Smooth muscle cell (in vitro differentiated cells): ENCODE results near the gene CYP21A2. TPM values are rescaled to one million over a fixed set of nuclear protein-coding genes. Genes with fewer than 3 reads are reported as not detected.
"Not testable (repeated sequence)": the region's sequence is repeated elsewhere in the genome, so short reads cannot be mapped to it uniquely, and the experiment has no call there.

Experiments
- DNase-seq: peaks from one replicate; lab custom pipeline; 2025; ENCODE audit not compliant: unreplicated experiment; lab: John Stamatoyannopoulos, UW
- H2AFZ ChIP-seq: fragments of 200-600 bp; sonication (generic); 2 replicates; pipeline ENCODE4 v1.6.0; 2016; ENCODE audit warnings: antibody characterized with exemption, low read depth, mild to moderate bottlenecking
- H3F3A ChIP-seq: fragments of 200-600 bp; sonication (generic); 2 replicates; pipeline ENCODE4 v1.6.0; 2017; ENCODE audit warnings: antibody characterized with exemption, low read depth
- H3K27ac ChIP-seq: fragments of 200-600 bp; sonication (generic); 2 replicates; pipeline ENCODE4 v1.5.1; 2016; ENCODE audit warnings: low read depth, mild to moderate bottlenecking
- H3K27me3 ChIP-seq: fragments of 200-600 bp; sonication (generic); 2 replicates; pipeline ENCODE4 v1.6.1; 2016; ENCODE audit warnings: low read depth, mild to moderate bottlenecking
- H3K36me3 ChIP-seq: fragments of 200-600 bp; sonication (generic); 2 replicates; pipeline ENCODE4 v1.5.1; 2016; ENCODE audit warnings: low read depth
- H3K4me1 ChIP-seq: fragments of 200-600 bp; sonication (generic); 2 replicates; pipeline ENCODE4 v1.5.1; 2016; ENCODE audit warnings: low read depth
- H3K4me2 ChIP-seq: fragments of 200-600 bp; sonication (generic); 2 replicates; pipeline ENCODE4 v1.6.0; 2016; ENCODE audit warnings: mild to moderate bottlenecking
- H3K4me3 ChIP-seq: fragments of 200-600 bp; sonication (generic); 2 replicates; pipeline ENCODE4 v1.5.1; 2016; ENCODE audit warnings: mild to moderate bottlenecking
- H3K79me2 ChIP-seq: fragments of 200-600 bp; sonication (generic); 2 replicates; pipeline ENCODE4 v1.6.0; 2016; ENCODE audit warnings: low read depth, mild to moderate bottlenecking
- H3K9ac ChIP-seq: fragments of 200-600 bp; sonication (generic); 2 replicates; pipeline ENCODE4 v1.6.0; 2016; ENCODE audit warnings: low read depth
- H3K9me3 ChIP-seq: fragments of 200-600 bp; sonication (generic); replicated peaks from 2 replicates; pipeline ENCODE4 v1.5.1; 2016; ENCODE audit warnings: low read depth
- H4K20me1 ChIP-seq: fragments of 200-600 bp; sonication (generic); 2 replicates; pipeline ENCODE4 v1.6.0; 2016; ENCODE audit warnings: low read depth
- WGBS: methylation state at CpG from one replicate; pipeline ENCODE4 v1.1.7; 2016; ENCODE audit warnings: low lambda C conversion rate; 5-methylcytosine and 5-hydroxymethylcytosine counted together
- polyA plus RNA-seq: library from polyadenylated mRNA; unstranded; fragments of >200 nt; fragmentation: Nextera tagmentation; extraction: Ambion mirVana; gene quantifications from 2 replicates; pipeline ENCODE4 v1.2.1, GENCODE V29; 2016
- total RNA-seq: library from RNA; depleted of rRNA; stranded (reverse); fragments of >200 nt; gene quantifications from 2 replicates; pipeline ENCODE4 v1.2.3, GENCODE V29; 2014

CYP21A2 gene
- total and polyA plus RNA-seq, 2 experiments from 2014 or later, result not detected

GRCh38 chr6:32005538-32005880 is 32.7 kb upstream of the CYP21A2 start:
- not testable (repeated sequence) for H3F3A ChIP-seq, H3K4me2 ChIP-seq, H3K4me1 ChIP-seq, H4K20me1 ChIP-seq, H2AFZ ChIP-seq, H3K4me3 ChIP-seq, H3K27me3 ChIP-seq, H3K9me3 ChIP-seq, H3K27ac ChIP-seq, H3K36me3 ChIP-seq, H3K79me2 ChIP-seq, DNase-seq, H3K9ac ChIP-seq
- 69% methylated on average over 1 of the region's 9 CpGs for WGBS

- H3F3A ChIP-seq, H4K20me1 ChIP-seq, H3K4me3 ChIP-seq, H2AFZ ChIP-seq, H3K27me3 ChIP-seq, H3K4me2 ChIP-seq, H3K79me2 ChIP-seq, H3K9ac ChIP-seq, H3K9me3 ChIP-seq, H3K4me1 ChIP-seq, H3K36me3 ChIP-seq, DNase-seq, H3K27ac ChIP-seq: not testable (repeated sequence)
- 82% methylated on average over 8 of the region's 8 CpGs for whole genome bisulfite sequencing
Measured at GRCh38 chr6:32005991-32006529, 32.2 kb upstream of the CYP21A2 start.

GRCh38 chr6:32007086-32007485 is 31.1 kb upstream of the CYP21A2 start:
- 85% methylated on average over 11 of the region's 12 CpGs for WGBS

DNA sequence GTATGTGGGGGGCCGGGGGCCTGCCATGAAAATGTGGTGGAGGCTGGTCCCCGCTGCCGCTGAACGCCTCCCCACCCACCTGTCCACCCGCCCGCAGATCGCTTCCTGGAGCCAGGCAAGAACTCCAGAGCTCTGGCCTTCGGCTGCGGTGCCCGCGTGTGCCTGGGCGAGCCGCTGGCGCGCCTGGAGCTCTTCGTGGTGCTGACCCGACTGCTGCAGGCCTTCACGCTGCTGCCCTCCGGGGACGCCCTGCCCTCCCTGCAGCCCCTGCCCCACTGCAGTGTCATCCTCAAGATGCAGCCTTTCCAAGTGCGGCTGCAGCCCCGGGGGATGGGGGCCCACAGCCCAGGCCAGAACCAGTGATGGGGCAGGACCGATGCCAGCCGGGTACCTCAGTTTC is 30.2 kb upstream of the CYP21A2 start:
- DNase-seq, H3K4me2 ChIP-seq, H3K79me2 ChIP-seq, H3K4me3 ChIP-seq, H3K36me3 ChIP-seq, H3K4me1 ChIP-seq, H3K9ac ChIP-seq, H3K9me3 ChIP-seq, H3F3A ChIP-seq, H2AFZ ChIP-seq, H4K20me1 ChIP-seq, H3K27ac ChIP-seq, H3K27me3 ChIP-seq: not testable (repeated sequence)
- 97% methylated on average over 4 of the region's 24 CpGs for WGBS

More at GRCh38 chr6:32007086-32007485, 31.1 kb upstream of the CYP21A2 start:
- not testable (repeated sequence) for H3K4me3 ChIP-seq, H3K36me3 ChIP-seq, H3K27ac ChIP-seq, H4K20me1 ChIP-seq, H3K4me2 ChIP-seq, H3F3A ChIP-seq, H3K9ac ChIP-seq, H3K79me2 ChIP-seq, H3K9me3 ChIP-seq, H3K27me3 ChIP-seq, H2AFZ ChIP-seq, H3K4me1 ChIP-seq, DNase-seq

- not testable (repeated sequence) for H3K9me3 ChIP-seq, H3K36me3 ChIP-seq, H3K4me2 ChIP-seq, H3K27me3 ChIP-seq, H2AFZ ChIP-seq, DNase-seq, H3K4me1 ChIP-seq, H3K9ac ChIP-seq, H3F3A ChIP-seq, H3K79me2 ChIP-seq, H4K20me1 ChIP-seq, H3K4me3 ChIP-seq, H3K27ac ChIP-seq
- WGBS, result 72% methylated on average over 9 of the region's 12 CpGs
Measured at GRCh38 chr6:32008616-32009015, 29.6 kb upstream of the CYP21A2 start.

GRCh38 chr6:32009537-32009936 is 28.7 kb upstream of the CYP21A2 start:
- H2AFZ ChIP-seq, DNase-seq, H3K36me3 ChIP-seq, H3F3A ChIP-seq, H3K9me3 ChIP-seq, H3K4me2 ChIP-seq, H3K27ac ChIP-seq, H3K9ac ChIP-seq, H3K79me2 ChIP-seq, H3K27me3 ChIP-seq, H4K20me1 ChIP-seq, H3K4me3 ChIP-seq, H3K4me1 ChIP-seq: not testable (repeated sequence)
- 90% methylated on average over 12 of the region's 12 CpGs for WGBS

GRCh38 chr6:32010856-32011530 is 27.2 kb upstream of the CYP21A2 start:
- not testable (repeated sequence) for H3K9ac ChIP-seq, H3K4me1 ChIP-seq, H3K27ac ChIP-seq, H3K36me3 ChIP-seq, H3F3A ChIP-seq, DNase-seq, H2AFZ ChIP-seq, H3K9me3 ChIP-seq, H3K79me2 ChIP-seq, H3K27me3 ChIP-seq, H4K20me1 ChIP-seq, H3K4me2 ChIP-seq, H3K4me3 ChIP-seq
- WGBS, result 85% methylated on average over 11 of the region's 27 CpGs

DNA sequence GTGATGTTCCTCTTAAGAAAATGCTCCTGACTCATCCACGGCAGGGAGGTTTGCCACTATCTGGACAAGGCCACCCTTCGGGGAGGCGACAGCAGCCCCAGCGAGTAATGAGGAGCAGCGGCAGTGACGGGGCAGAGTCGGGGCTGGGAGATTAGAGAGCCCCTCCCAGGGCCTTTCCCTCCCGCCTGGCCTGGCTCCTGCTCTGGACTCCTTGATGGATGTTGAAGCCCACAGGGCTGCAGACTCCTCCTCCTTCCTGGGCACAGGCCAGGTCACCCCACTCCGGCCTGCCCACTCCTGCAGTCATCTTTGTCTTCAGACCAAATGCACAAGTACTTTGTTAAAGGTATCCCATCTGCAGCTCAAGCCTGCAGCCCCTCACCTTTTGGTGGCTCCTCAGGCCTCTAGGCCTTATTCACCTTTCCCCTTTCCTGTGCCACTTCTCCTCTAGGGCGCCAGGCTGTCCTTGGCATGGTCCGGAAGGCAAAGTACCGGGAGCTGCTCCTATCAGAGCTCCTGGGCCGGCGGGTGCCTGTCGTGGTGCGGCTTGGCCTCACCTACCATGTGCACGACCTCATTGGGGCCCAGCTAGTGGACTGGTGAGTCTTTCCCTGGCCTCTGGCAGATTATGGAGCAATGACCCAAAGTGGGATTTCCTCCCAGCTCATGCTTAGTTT is 25.1 kb upstream of the CYP21A2 start:
- H3K36me3 ChIP-seq, H3K9ac ChIP-seq, H3K9me3 ChIP-seq, H3K27ac ChIP-seq, DNase-seq, H3K79me2 ChIP-seq, H3K27me3 ChIP-seq, H3K4me2 ChIP-seq, H2AFZ ChIP-seq, H3F3A ChIP-seq, H4K20me1 ChIP-seq, H3K4me3 ChIP-seq, H3K4me1 ChIP-seq: not testable (repeated sequence)
- 73% methylated on average over 13 of the region's 17 CpGs for WGBS
